Transverse colon (tissue), 4 donors: Measurements from ENCODE around the gene ALDH3B2.

Experiments used
- CTCF ChIP-seq, 5 experiments: fragments of 200-600 bp in 3 of 5; fragments of 450-650 bp in 2 of 5; sonication (generic) in 3 of 5; IDR thresholded peaks; 1 replicate in 2 of 5; 2 replicates in 3 of 5; pipeline ENCODE4 v1.5.1; 2016 to 2017; ENCODE audit warnings: antibody characterized with exemption in 5 of 5, inconsistent platforms in 3 of 5, mild to moderate bottlenecking in 2 of 5, moderate library complexity in 1 of 5
- POLR2A ChIP-seq: fragments of 450-650 bp; IDR thresholded peaks from one replicate; pipeline ENCODE4 v1.6.1; 2016; ENCODE audit warnings: antibody characterized with exemption, mild to moderate bottlenecking, moderate library complexity
- POLR2AphosphoS5 ChIP-seq, 3 donors: sonication (generic); formaldehyde crosslinking; IDR thresholded peaks; one replicate each; pipeline ENCODE4 v1.6.1; 2016; ENCODE audit warnings: antibody characterized with exemption in 3 of 3

- TF ChIP-seq CTCF (IDR thresholded peaks at IDR 0.05), result no peak
- TF ChIP-seq POLR2A, result no peak
- no peak for TF ChIP-seq POLR2AphosphoS5 (IDR thresholded peaks at IDR 0.05)
These were observed 20.6 kb upstream of the ALDH3B2 start for GRCh38 chr11:67694875-67695555.
